Panc1 (cell line): Measurements from ENCODE around the gene NR2F6.

Source experiments
- CTCF ChIP-seq: fragments of 450-650 bp; IDR thresholded peaks from 2 replicates; pipeline ENCODE4 v1.5.1; 2017; ENCODE audit warnings: mild to moderate bottlenecking
- POLR2AphosphoS5 ChIP-seq: IDR thresholded peaks from 2 replicates; pipeline ENCODE4 v1.6.1; 2012; ENCODE audit warnings: mild to moderate bottlenecking, low read depth, low read length, moderate library complexity
- REST ChIP-seq, 2 experiments: IDR thresholded peaks; 2 replicates each; pipeline ENCODE4 v1.6.1; 2011 to 2012; ENCODE audit warnings: low read depth in 2 of 2, control low read depth in 1 of 2, low read length in 1 of 2, mild to moderate bottlenecking in 1 of 2, moderate library complexity in 1 of 2; ENCODE audit not compliant: insufficient read depth in 1 of 2
- SIN3A ChIP-seq: IDR thresholded peaks from 2 replicates; pipeline ENCODE4 v1.6.1; 2012; ENCODE audit warnings: low read depth, mild to moderate bottlenecking, low read length, moderate library complexity, borderline replicate concordance; ENCODE audit not compliant: insufficient read depth

DNA sequence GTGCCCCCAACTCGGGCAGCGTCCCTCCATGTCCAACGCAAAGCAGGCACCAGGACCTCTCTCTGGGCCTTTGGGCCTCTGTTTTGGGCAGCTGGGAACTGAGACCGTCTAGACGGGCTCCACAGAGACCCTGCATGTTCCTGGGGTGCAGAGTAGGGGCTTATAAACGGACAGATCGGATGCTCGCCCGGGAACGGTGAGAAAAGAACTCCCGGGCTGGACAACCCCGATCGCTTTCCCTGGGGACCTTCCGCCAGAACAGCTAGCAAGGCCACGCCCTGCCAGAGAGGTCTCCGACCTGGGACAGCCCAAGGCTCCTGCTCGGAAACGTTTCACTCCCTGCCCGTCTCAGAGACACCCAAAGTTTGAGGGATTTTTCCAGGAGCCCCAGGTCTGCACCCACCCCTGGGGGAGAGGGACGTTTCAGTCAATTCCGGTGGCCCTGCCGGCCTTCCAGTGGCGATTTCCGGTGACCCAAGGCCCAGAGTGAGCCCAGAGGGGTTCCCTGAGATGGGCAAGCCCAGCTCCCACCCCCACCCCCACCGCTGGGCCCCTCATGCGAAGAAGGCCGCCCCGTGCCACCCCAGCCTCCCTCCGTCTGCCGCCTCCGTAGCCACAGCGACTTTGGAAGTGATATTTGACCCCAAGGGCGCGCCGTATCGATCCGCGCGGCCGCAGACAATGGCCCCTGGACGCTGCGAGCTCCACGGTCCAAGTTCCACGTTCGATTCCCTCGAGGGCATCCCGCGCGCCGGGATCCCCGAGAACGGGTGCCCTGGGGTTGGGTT, 1.7 kb downstream of the NR2F6 start:
- TF ChIP-seq CTCF (no peak), SIN3A (no peak), REST (IDR thresholded peaks at IDR 0.05; ENCODE audit: insufficient read depth in 1 of 2, low read depth in 2 of 2, low read length in 1 of 2) (no peak), POLR2AphosphoS5 (no peak)
